ENCODE data around the gene ABCD4.

Gene ABCD4

GRCh38 chr14:74299061-74299545 lies 3.6 kb downstream of the ABCD4 start:
- H3K27me3 ChIP-seq (ENCODE audit: insufficient read depth, low read depth): no peaks in the 10 kb centered on the region
- no peaks in the 10 kb centered on the region for H4K20me1 ChIP-seq (ENCODE audit: insufficient read depth)
- no peak for TF ChIP-seq CTCF (conservative IDR thresholded peaks at IDR 0.05; ENCODE audit: low read depth, low read length)
- no peak overlapping the region for H3K27ac ChIP-seq
- H2AFZ ChIP-seq (ENCODE audit: low read depth): no peak overlapping the region
- peaks cover 7% of the 10 kb centered on the region for H3K4me1 ChIP-seq (ENCODE audit: low read depth, poor library complexity, severe bottlenecking)
- no peak overlapping the region for H3K4me3 ChIP-seq (IDR thresholded peaks at IDR 0.05; ENCODE audit: insufficient read depth, low read depth, low read length)
- no peaks in the 10 kb centered on the region for H3K79me2 ChIP-seq (ENCODE audit: insufficient read depth, low read depth)
- no peaks in the 10 kb centered on the region for H3K36me3 ChIP-seq (ENCODE audit: insufficient read depth)
- H3K9ac ChIP-seq: no peak overlapping the region
- H3K4me2 ChIP-seq: no peak overlapping the region

GRCh38 chr14:74297986-74298385 lies 4.7 kb downstream of the ABCD4 start:
- Histone ChIP-seq H3K4me1 (ENCODE audit: low read depth, poor library complexity, severe bottlenecking) (peaks cover 7% of the 10 kb centered on the region), H3K27me3 (ENCODE audit: insufficient read depth, low read depth) (no peaks in the 10 kb centered on the region), H3K4me2 (no peak overlapping the region), H4K20me1 (ENCODE audit: insufficient read depth) (no peaks in the 10 kb centered on the region), H3K27ac (no peak overlapping the region), H3K36me3 (ENCODE audit: insufficient read depth) (no peaks in the 10 kb centered on the region), H2AFZ (ENCODE audit: low read depth) (no peak overlapping the region), H3K4me3 (IDR thresholded peaks at IDR 0.05; ENCODE audit: insufficient read depth, low read depth, low read length) (no peak overlapping the region), H3K79me2 (ENCODE audit: insufficient read depth, low read depth) (no peaks in the 10 kb centered on the region), H3K9ac (no peak overlapping the region)
- no peak for TF ChIP-seq CTCF (conservative IDR thresholded peaks at IDR 0.05; ENCODE audit: low read depth, low read length)

DNA sequence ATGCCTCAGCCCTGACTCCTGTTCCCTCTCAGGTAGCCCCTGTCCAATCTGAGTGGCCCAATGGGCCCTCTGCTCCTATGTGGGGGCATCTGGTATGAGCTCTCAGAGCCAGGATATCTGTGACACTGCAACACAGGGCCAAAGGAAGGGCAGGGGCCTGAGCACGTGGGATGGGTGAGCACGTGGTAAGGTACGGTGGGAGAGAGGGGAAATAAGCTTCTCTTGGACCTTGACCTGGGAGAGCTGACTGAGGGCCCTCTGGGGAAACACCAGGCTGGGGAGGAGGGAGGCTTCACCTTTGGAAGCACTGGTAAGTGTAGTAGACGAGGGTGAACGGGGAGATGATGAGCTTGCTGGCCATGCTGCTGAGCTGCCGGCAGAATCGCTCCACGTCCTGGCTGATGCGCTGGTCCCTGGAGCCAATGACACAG lies 6.7 kb downstream of the ABCD4 start:
- TF ChIP-seq CTCF (conservative IDR thresholded peaks at IDR 0.05; ENCODE audit: low read depth, low read length): no peak
- no peaks in the 10 kb centered on the region for H3K79me2 ChIP-seq (ENCODE audit: insufficient read depth, low read depth)
- no peak overlapping the region for H3K9ac ChIP-seq
- H3K27me3 ChIP-seq (ENCODE audit: insufficient read depth, low read depth): no peaks in the 10 kb centered on the region
- no peaks in the 10 kb centered on the region for H3K4me1 ChIP-seq (ENCODE audit: low read depth, poor library complexity, severe bottlenecking)
- no peak overlapping the region for H3K4me2 ChIP-seq
- no peak overlapping the region for H3K27ac ChIP-seq
- H3K4me3 ChIP-seq (IDR thresholded peaks at IDR 0.05; ENCODE audit: insufficient read depth, low read depth, low read length): no peak overlapping the region
- no peak overlapping the region for H2AFZ ChIP-seq (ENCODE audit: low read depth)
- H4K20me1 ChIP-seq (ENCODE audit: insufficient read depth): no peaks in the 10 kb centered on the region
- H3K36me3 ChIP-seq (ENCODE audit: insufficient read depth): no peaks in the 10 kb centered on the region

- H3K27ac ChIP-seq: no peak overlapping the region
- H3K4me1 ChIP-seq (ENCODE audit: low read depth, poor library complexity, severe bottlenecking): no peaks in the 10 kb centered on the region
- no peak overlapping the region for H3K4me3 ChIP-seq (IDR thresholded peaks at IDR 0.05; ENCODE audit: insufficient read depth, low read depth, low read length)
- H2AFZ ChIP-seq (ENCODE audit: low read depth): no peak overlapping the region
- H3K36me3 ChIP-seq (ENCODE audit: insufficient read depth): no peaks in the 10 kb centered on the region
- no peaks in the 10 kb centered on the region for H3K79me2 ChIP-seq (ENCODE audit: insufficient read depth, low read depth)
- H3K4me2 ChIP-seq: no peak overlapping the region
- no peak overlapping the region for H3K9ac ChIP-seq
- H3K27me3 ChIP-seq (ENCODE audit: insufficient read depth, low read depth): no peaks in the 10 kb centered on the region
- no peak for TF ChIP-seq CTCF (conservative IDR thresholded peaks at IDR 0.05; ENCODE audit: low read depth, low read length)
- H4K20me1 ChIP-seq (ENCODE audit: insufficient read depth): no peaks in the 10 kb centered on the region
Measured at GRCh38 chr14:74293606-74294005, 9.1 kb downstream of the ABCD4 start.

All from KMS-11 (cell line).